GM15510 (cell line): ENCODE data around the gene BTBD9.

Source experiments
- POLR2A ChIP-seq: IDR thresholded peaks from 3 replicates; pipeline ENCODE4 v1.6.1; 2011; ENCODE audit warnings: borderline replicate concordance; ENCODE audit not compliant: insufficient read length; ENCODE audit errors: extremely low read depth

Gene BTBD9

GRCh38 chr6:38436726-38437465 lies 202.8 kb downstream of the BTBD9 start:
- TF ChIP-seq POLR2A, result no peak

- TF ChIP-seq POLR2A, result no peak
These were observed 204.4 kb downstream of the BTBD9 start for GRCh38 chr6:38435330-38435729.

GRCh38 chr6:38434051-38434450 lies 205.7 kb downstream of the BTBD9 start:
- TF ChIP-seq POLR2A, result no peak

GRCh38 chr6:38432479-38432878 lies 207.2 kb downstream of the BTBD9 start:
- no peak for TF ChIP-seq POLR2A

- TF ChIP-seq POLR2A, result no peak
These were observed 207.7 kb downstream of the BTBD9 start for GRCh38 chr6:38432079-38432478.

- no peak for TF ChIP-seq POLR2A
These were observed 210.2 kb downstream of the BTBD9 start for GRCh38 chr6:38429546-38429945.

- no peak for TF ChIP-seq POLR2A
These were observed 212.1 kb downstream of the BTBD9 start for GRCh38 chr6:38427492-38428210.

- TF ChIP-seq POLR2A, result no peak
These were observed 216.0 kb downstream of the BTBD9 start for GRCh38 chr6:38423746-38424145.

GRCh38 chr6:38420207-38420606 lies 219.5 kb downstream of the BTBD9 start:
- TF ChIP-seq POLR2A, result no peak

- no peak for TF ChIP-seq POLR2A
These were observed 222.2 kb downstream of the BTBD9 start for GRCh38 chr6:38417521-38417920.

- no peak for TF ChIP-seq POLR2A
These were observed 224.3 kb downstream of the BTBD9 start for GRCh38 chr6:38415231-38416005.

GRCh38 chr6:38413102-38413800 lies 226.5 kb downstream of the BTBD9 start:
- TF ChIP-seq POLR2A, result no peak

- TF ChIP-seq POLR2A, result no peak
These were observed 232.5 kb downstream of the BTBD9 start for GRCh38 chr6:38407192-38407591.

GRCh38 chr6:38406096-38406495 lies 233.6 kb downstream of the BTBD9 start:
- TF ChIP-seq POLR2A, result no peak
